Upper lobe of left lung (tissue), 4 donors: ENCODE measurements around the gene ANKRD13B.

Source experiments
- CTCF ChIP-seq, 6 experiments: fragments of 450-650 bp in 4 of 6; fragments of 200-600 bp in 2 of 6; sonication (generic) in 2 of 6; IDR thresholded peaks; one replicate each; pipeline ENCODE4 v1.5.1; 2016 to 2019; ENCODE audit warnings: antibody characterized with exemption in 6 of 6
- EP300 ChIP-seq, 4 donors: sonication (generic); formaldehyde crosslinking; IDR thresholded peaks; one replicate each; pipeline ENCODE4 v1.5.1; 2017; ENCODE audit warnings: antibody characterized with exemption in 4 of 4, control low read depth in 2 of 4
- POLR2A ChIP-seq, 4 donors: fragments of 450-650 bp; IDR thresholded peaks; one replicate each; pipeline ENCODE4 v1.5.1; 2016 to 2017; ENCODE audit warnings: antibody characterized with exemption in 4 of 4, mild to moderate bottlenecking in 2 of 4
- POLR2AphosphoS5 ChIP-seq, 2 donors: sonication (generic); formaldehyde crosslinking; IDR thresholded peaks; one replicate each; pipeline ENCODE4 v1.5.1; 2017; ENCODE audit warnings: antibody characterized with exemption in 2 of 2

GRCh38 chr17:29586676-29587469 is 6.1 kb upstream of the ANKRD13B start:
- TF ChIP-seq POLR2AphosphoS5 (IDR thresholded peaks at IDR 0.05) (no peak), CTCF (IDR thresholded peaks at IDR 0.05) (no peak), POLR2A (IDR thresholded peaks at IDR 0.05) (no peak), EP300 (IDR thresholded peaks at IDR 0.05) (no peak)
